GM13976 (cell line): Measurements from ENCODE around the gene LRRC3B.

Source experiments
- DNase-seq: peaks from one replicate; pipeline ENCODE4 v3.0.0; 2012; ENCODE audit warnings: low spot score
- in situ Hi-C: fragments of 300-500 bp; cut with MboI; formaldehyde crosslinking; loops from one replicate; pipeline ENCODE4 v1.12.0; 2022; ENCODE audit warnings: low sequenced_read_pairs, mixed read lengths, inconsistent platforms; ENCODE audit not compliant: unreplicated experiment
- TF ChIP-seq, protein P1 (sequence below): IDR thresholded peaks from 2 replicates; pipeline ENCODE4 v1.5.1; 2012; ENCODE audit warnings: borderline replicate concordance, mild to moderate bottlenecking; ENCODE audit not compliant: insufficient read depth; ENCODE audit errors: extremely low read depth, missing control alignments, control extremely low read depth

The LRRC3B gene

DNA sequence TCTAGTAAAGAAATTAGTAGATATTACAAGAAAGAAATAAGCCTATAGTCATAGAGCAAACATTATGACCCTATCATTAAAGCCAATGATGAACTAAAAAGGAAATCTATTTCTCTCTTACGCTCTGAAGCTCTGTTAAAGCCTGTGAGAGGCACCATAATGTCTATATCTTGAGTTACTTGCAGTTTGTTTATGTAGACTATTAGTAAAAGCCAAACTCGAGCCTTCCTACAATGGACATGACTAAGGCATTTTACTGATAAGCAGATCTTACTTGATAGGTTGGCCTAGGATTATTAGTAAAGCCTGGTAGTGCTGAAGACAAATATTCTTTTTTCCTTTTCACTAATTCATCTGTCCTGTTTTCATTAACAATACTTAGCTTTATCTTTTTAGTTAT is 32.7 kb downstream of the LRRC3B start:
- no peak for DNase-seq
- in situ Hi-C loops: no loop called here
- TF ChIP-seq, protein P1, sequence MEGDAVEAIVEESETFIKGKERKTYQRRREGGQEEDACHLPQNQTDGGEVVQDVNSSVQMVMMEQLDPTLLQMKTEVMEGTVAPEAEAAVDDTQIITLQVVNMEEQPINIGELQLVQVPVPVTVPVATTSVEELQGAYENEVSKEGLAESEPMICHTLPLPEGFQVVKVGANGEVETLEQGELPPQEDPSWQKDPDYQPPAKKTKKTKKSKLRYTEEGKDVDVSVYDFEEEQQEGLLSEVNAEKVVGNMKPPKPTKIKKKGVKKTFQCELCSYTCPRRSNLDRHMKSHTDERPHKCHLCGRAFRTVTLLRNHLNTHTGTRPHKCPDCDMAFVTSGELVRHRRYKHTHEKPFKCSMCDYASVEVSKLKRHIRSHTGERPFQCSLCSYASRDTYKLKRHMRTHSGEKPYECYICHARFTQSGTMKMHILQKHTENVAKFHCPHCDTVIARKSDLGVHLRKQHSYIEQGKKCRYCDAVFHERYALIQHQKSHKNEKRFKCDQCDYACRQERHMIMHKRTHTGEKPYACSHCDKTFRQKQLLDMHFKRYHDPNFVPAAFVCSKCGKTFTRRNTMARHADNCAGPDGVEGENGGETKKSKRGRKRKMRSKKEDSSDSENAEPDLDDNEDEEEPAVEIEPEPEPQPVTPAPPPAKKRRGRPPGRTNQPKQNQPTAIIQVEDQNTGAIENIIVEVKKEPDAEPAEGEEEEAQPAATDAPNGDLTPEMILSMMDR: no peak

DNA sequence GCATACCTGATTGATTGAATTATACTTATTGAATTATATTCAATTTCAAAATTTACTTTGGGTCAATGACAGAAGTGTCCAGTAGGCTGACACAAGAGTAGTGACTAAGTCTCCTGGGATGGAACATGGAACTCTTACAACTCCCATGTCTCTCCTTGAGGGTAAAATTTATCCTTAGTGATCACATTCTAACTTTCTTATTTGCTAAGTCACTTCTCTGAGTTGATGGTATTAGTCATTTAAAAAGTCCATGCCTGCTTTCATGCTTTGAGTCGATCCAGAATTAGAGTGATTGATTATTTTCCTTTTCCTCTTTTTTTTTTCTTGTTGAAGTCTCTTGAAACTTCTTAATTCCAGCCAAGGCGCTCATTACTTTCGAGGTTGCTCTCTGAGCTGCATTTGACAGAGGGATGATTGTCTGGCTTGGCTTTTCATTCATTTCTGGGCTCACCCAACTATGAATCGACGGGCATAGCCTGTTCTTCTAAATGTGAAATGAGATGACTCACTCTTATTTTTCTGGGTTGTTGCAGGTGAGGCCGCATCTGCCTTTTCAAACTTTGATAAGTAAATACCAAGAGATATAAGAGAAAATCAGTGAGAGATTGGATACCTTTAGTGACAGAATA is 34.9 kb downstream of the LRRC3B start:
- in situ Hi-C loops: no loop called here
- no peak for DNase-seq
- TF ChIP-seq, protein P1: no peak

DNA sequence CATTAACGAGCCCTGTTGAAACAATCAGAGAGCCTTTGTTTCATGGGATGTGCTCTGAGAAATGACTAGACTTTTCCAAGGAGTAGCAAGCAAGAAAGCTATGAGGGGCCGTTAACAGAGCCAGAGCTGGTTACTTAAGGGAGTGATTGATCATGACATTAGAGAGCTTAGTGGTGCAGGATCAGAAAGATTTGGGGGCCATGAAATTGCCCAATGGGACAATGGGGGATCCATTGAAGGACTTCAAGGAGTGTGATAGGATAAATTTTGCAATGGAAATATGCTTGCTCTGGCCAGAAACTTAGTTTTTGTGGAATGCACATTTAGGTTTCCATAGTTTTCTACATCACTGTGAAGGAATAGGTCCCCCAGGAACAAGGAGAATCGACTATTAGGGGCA is 45.6 kb downstream of the LRRC3B start:
- DNase-seq: no peak
- TF ChIP-seq, protein P1: no peak
- in situ Hi-C loops: no loop called here

DNA sequence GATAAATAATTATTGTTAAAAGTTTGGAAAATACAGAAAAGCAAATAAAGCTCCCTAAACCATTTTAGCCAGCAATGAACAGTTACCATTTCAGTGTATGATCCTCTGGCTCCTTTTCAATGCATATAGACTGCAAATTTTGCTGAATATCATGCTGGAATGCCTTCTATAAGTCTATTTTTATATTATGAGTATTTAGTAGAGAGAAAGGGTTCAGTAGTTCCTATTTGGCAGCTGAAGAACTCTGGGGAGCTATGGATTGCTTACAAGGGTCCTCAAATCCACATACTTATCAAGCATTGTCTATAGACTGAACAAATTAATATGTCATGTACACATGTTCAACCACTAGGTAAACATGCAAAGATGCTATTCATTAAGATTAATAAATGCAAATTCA is 46.1 kb downstream of the LRRC3B start:
- TF ChIP-seq, protein P1: no peak
- in situ Hi-C loops: no loop called here
- DNase-seq: no peak

DNA sequence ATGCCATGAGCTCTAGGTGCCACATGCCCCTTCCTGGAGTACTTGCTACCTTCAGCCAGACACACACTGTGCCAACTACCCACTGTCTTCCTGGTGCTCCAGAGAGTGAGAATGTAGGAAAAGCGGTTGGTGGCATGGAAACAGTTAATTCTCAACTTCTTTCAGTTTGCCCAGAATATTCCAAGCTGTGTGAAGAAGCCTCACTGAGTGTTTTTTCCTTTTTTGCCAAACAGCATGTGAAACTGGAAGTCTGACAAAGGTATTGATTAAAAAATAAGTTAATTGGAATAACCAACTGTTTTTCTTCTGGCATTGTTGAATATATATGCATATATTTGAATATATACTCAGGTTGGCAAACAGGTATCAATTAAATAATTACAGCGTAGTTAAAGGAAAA is 52.8 kb downstream of the LRRC3B start:
- in situ Hi-C loops: no loop called here
- DNase-seq: no peak
- TF ChIP-seq, protein P1: no peak

DNA sequence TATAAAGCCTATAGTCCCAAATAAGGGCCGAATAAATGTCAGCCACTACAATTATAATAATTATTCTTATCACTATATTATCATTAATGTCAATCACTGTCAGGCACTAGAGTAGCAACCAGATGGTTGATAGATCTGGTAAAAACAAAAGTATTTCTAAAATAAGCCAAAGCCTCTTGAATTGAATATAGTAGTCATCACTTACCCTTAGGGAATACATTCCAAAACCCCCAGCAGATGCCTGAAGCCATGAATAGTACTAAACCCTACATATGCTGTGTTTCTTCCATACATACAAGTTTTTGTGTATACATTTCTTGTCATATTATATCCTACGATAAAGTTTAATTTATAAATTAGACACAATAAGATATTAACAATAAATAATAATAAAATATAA is 59.1 kb downstream of the LRRC3B start:
- DNase-seq: no peak
- in situ Hi-C loops: no loop called here
- TF ChIP-seq, protein P1: no peak

DNA sequence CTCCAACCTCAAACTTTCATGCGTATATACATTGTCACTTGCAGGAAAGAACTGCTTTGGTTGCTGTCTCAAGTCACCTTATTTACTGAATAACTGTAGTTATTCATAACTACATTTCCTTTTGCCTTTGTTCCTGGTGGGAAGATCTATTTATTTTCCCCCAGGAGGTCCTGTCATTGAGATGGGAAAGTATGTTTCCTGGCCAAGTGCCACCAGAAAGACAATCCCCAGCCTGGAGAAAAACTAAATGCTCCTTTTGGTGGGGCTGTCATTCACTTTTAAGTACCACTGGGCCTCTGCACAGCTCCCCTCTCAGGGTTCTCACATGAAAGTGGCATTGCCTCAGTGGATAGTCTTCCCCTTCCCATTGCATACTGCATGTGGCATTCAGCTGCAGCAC is 59.8 kb downstream of the LRRC3B start:
- in situ Hi-C loops: no loop called here
- DNase-seq: no peak
- TF ChIP-seq, protein P1: no peak
